Mucosa of descending colon (tissue), 3 donors: ENCODE results near the gene ZBTB7C. TPM values are rescaled to one million over a fixed set of nuclear protein-coding genes. Genes with fewer than 3 reads are reported as not detected.

ENCODE experiments used
- ATAC-seq: fragments of 200-7000 bp; cut with Tn5 transposase; one replicate; pipeline ENCODE4 v1.9.1; 2020; ENCODE audit warnings: mild to moderate bottlenecking, moderate library complexity
- DNase-seq, 3 donors: peaks; one replicate each; pipeline ENCODE4 v3.0.0-alpha.2; 2020
- H3K36me3 ChIP-seq: fragments of 200-600 bp; one replicate; pipeline ENCODE4 v1.8.0; 2021; ENCODE audit warnings: low read depth, mild to moderate bottlenecking
- H3K4me1 ChIP-seq: fragments of 200-600 bp; one replicate; pipeline ENCODE4 v1.8.0; 2021; ENCODE audit warnings: low read depth, mild to moderate bottlenecking
- H3K4me3 ChIP-seq: fragments of 200-600 bp; one replicate; pipeline ENCODE4 v1.8.0; 2021; ENCODE audit warnings: mild to moderate bottlenecking
- H3K9me3 ChIP-seq: fragments of 200-600 bp; one replicate; pipeline ENCODE4 v1.8.0; 2021; ENCODE audit warnings: mild to moderate bottlenecking
- CTCF ChIP-seq: fragments of 200-600 bp; IDR thresholded peaks from one replicate; pipeline ENCODE4 v1.8.0; 2022; ENCODE audit warnings: antibody characterized with exemption, mild to moderate bottlenecking
- intact Hi-C, 2 donors: fragments of 100-400 bp; cut with DNase I in 1 of 2; cut with micrococcal nuclease in 1 of 2; formaldehyde crosslinking; loops; one replicate each; pipeline versions ENCODE4 v1.11.0 to v1.11.1; 2022; cut with DNase I, micrococcal nuclease
- total RNA-seq, 3 donors: library from RNA; stranded (reverse); fragmentation: NEBNext Ultra II Directional in 2 of 3; extraction: Animal tissue kit (Norgen Biotek cat#: 25700) in 2 of 3; gene quantifications; one replicate each; pipeline versions ENCODE4 v1.2.1 to v1.2.4, GENCODE V29; 2021 to 2023
- donor health status: DM: no; HTN: no; CAD: no; lungs with moderate emphysema.
- donor health status: DM: no; HTN: no; CAD: no.
- donor health status: DM: no; HTN: yes; CAD: no.

Gene ZBTB7C
- total RNA-seq, 3 donors from 2014 or later, result 20.8 to 56.6 (median 38.2) TPM

GRCh38 chr18:48394176-48394575 lies 15.0 kb downstream of the ZBTB7C start:
- intact Hi-C loops, result no loop called here
- DNase-seq (no peak), ATAC-seq (no peak)
- H3K4me3 ChIP-seq, result no peak overlapping the region
- H3K4me1 ChIP-seq, result no peaks in the 10 kb centered on the region
- no peak for TF ChIP-seq CTCF
- H3K9me3 ChIP-seq, result no peaks in the 10 kb centered on the region
- no peaks in the 10 kb centered on the region for H3K36me3 ChIP-seq

- TF ChIP-seq CTCF, result no peak
- Histone ChIP-seq H3K9me3 (no peaks in the 10 kb centered on the region), H3K4me3 (no peak overlapping the region), H3K36me3 (no peaks in the 10 kb centered on the region), H3K4me1 (no peaks in the 10 kb centered on the region)
- intact Hi-C loops, result no loop called here
- DNase-seq (no peak), ATAC-seq (no peak)
These were observed 15.4 kb downstream of the ZBTB7C start for GRCh38 chr18:48393776-48394175.

GRCh38 chr18:48393170-48393569 lies 16.0 kb downstream of the ZBTB7C start:
- ATAC-seq (no peak), DNase-seq (no peak)
- H3K36me3 ChIP-seq, result no peaks in the 10 kb centered on the region
- no peaks in the 10 kb centered on the region for H3K4me1 ChIP-seq
- intact Hi-C loops, result no loop called here
- TF ChIP-seq CTCF, result no peak
- H3K4me3 ChIP-seq, result no peak overlapping the region
- no peaks in the 10 kb centered on the region for H3K9me3 ChIP-seq

- no peak for TF ChIP-seq CTCF
- intact Hi-C loops, result no loop called here
- Histone ChIP-seq H3K36me3 (no peaks in the 10 kb centered on the region), H3K4me1 (no peaks in the 10 kb centered on the region), H3K4me3 (no peak overlapping the region), H3K9me3 (no peaks in the 10 kb centered on the region)
- DNase-seq (no peak), ATAC-seq (no peak)
These were observed 16.9 kb downstream of the ZBTB7C start for GRCh38 chr18:48392268-48392667.

- ATAC-seq, result no peak
These were observed 17.3 kb downstream of the ZBTB7C start for GRCh38 chr18:48391868-48392267.

More at GRCh38 chr18:48391868-48392267, 17.3 kb downstream of the ZBTB7C start:
- DNase-seq, result no peak
- no peaks in the 10 kb centered on the region for H3K36me3 ChIP-seq
- H3K4me1 ChIP-seq, result no peaks in the 10 kb centered on the region
- TF ChIP-seq CTCF, result no peak
- H3K9me3 ChIP-seq, result no peaks in the 10 kb centered on the region
- no peak overlapping the region for H3K4me3 ChIP-seq
- intact Hi-C loops, result no loop called here
